K562 (cell line): ENCODE results near the gene SCAPER. TPM values are rescaled to one million over a fixed set of nuclear protein-coding genes. Genes with fewer than 3 reads are reported as not detected.

ENCODE experiments used
- HCFC1 ChIP-seq: IDR thresholded peaks from 2 replicates; pipeline ENCODE4 v1.6.1; 2012; ENCODE audit warnings: low read depth, low read length, improper control_type of control experiment
- LEF1 ChIP-seq: fragments of 450-650 bp; IDR thresholded peaks from 2 replicates; pipeline ENCODE4 v1.6.1; 2016; ENCODE audit warnings: mild to moderate bottlenecking
- RBBP5 ChIP-seq: fragments of 200-600 bp; sonication (generic); IDR thresholded peaks from 2 replicates; pipeline ENCODE4 v1.6.1; 2012; ENCODE audit warnings: borderline replicate concordance, mild to moderate bottlenecking, low read length, control low read depth, inconsistent platforms; ENCODE audit not compliant: insufficient read depth, poor library complexity, severe bottlenecking
- ZFP36 ChIP-seq: fragments of 150-350 bp; IDR thresholded peaks from 2 replicates; pipeline ENCODE4 v1.6.1; 2018; ENCODE audit warnings: low read length, low read depth; ENCODE audit not compliant: partially characterized antibody
- ZNF143 ChIP-seq: sonication (generic); formaldehyde crosslinking; IDR thresholded peaks from 2 replicates; pipeline ENCODE4 v1.9.0; 2022; ENCODE audit warnings: mild to moderate bottlenecking, missing genetic modification reagents
- polyA plus RNA-seq, 8 experiments: library from polyadenylated mRNA; depleted of rRNA in 4 of 8; stranded (reverse) in 5 of 8; unstranded in 3 of 8; fragments of >200 nt; fragmentation: Nextera tagmentation in 2 of 8; fragmentation: Illumina TruSeq in 1 of 8; extraction: Ambion mirVana in 2 of 8; extraction: Trizol in 1 of 8; gene quantifications; 2 replicates each; pipeline versions ENCODE4 v1.2.1 to v1.2.3, GENCODE V29; 2011 to 2014; ENCODE audit warnings: inconsistent platforms in 1 of 8, missing spikeins in 1 of 8
- total RNA-seq, 7 experiments: library from RNA; depleted of rRNA in 6 of 7; stranded (reverse); fragments of >200 nt in 6 of 7; fragmentation: Illumina TruSeq in 2 of 7; extraction: Trizol in 2 of 7; gene quantifications; 2 replicates each; pipeline versions ENCODE4 v1.2.1 to v1.2.3, GENCODE V29; 2011 to 2021; ENCODE audit warnings: low replicate concordance in 1 of 7
- TF ChIP-seq, protein P1 (sequence below): fragments of 200-600 bp; sonication (generic); IDR thresholded peaks from one replicate; pipeline ENCODE4 v1.6.1; 2012; ENCODE audit warnings: mild to moderate bottlenecking, low read depth, low read length, inconsistent platforms
- TF ChIP-seq, protein P2 (sequence below): fragments of 450-650 bp; IDR thresholded peaks from 2 replicates; pipeline ENCODE4 v1.6.1; 2016; ENCODE audit warnings: low read depth

The SCAPER gene
- total and polyA plus RNA-seq, 9 of the 15 experiments (the other 6 are each of a cell fraction or from before 2014, with no cell fraction given) = 1.3 to 5.7 (median 3.2) TPM

DNA sequence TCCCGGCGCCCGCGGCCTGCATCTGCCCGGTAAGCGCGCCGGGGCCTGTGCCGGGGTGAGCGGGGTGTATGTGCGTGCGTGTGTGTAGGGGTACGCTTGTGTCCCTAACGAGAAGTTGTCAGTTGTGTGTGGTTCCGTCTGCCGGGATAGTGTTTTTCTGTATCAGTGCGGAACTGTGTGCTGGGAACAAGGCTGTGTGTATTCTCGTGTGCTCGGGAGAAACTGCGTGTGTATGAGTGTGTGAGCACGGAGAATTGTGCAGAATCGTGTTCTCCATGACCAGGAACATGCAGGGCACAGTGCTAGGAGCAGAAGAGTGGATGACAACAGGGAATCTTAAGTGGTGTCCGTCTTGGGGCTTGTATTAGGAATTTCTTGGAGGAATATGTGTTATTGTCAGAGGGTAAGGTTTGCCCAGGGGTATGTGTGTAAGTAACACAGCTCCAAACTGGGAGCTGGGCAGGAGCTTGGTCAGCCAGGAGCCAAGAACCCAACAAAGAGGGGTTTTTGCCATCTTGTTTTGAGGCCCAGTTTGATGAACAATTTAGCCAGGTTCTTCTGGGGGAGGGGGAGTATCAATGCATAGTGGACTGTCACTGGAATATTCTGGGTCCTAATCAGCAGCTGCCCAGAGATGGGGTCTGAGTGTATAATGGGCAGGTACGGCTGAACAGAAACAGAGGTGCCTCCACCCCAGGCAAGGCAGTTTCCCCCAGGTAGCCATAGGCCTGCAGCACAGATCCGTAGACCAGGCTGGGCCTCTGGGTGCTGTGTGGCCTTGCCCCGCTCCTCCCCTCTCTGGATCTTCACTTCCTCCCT is 566.4 kb downstream of the SCAPER start (continued):
- TF ChIP-seq, protein P1, sequence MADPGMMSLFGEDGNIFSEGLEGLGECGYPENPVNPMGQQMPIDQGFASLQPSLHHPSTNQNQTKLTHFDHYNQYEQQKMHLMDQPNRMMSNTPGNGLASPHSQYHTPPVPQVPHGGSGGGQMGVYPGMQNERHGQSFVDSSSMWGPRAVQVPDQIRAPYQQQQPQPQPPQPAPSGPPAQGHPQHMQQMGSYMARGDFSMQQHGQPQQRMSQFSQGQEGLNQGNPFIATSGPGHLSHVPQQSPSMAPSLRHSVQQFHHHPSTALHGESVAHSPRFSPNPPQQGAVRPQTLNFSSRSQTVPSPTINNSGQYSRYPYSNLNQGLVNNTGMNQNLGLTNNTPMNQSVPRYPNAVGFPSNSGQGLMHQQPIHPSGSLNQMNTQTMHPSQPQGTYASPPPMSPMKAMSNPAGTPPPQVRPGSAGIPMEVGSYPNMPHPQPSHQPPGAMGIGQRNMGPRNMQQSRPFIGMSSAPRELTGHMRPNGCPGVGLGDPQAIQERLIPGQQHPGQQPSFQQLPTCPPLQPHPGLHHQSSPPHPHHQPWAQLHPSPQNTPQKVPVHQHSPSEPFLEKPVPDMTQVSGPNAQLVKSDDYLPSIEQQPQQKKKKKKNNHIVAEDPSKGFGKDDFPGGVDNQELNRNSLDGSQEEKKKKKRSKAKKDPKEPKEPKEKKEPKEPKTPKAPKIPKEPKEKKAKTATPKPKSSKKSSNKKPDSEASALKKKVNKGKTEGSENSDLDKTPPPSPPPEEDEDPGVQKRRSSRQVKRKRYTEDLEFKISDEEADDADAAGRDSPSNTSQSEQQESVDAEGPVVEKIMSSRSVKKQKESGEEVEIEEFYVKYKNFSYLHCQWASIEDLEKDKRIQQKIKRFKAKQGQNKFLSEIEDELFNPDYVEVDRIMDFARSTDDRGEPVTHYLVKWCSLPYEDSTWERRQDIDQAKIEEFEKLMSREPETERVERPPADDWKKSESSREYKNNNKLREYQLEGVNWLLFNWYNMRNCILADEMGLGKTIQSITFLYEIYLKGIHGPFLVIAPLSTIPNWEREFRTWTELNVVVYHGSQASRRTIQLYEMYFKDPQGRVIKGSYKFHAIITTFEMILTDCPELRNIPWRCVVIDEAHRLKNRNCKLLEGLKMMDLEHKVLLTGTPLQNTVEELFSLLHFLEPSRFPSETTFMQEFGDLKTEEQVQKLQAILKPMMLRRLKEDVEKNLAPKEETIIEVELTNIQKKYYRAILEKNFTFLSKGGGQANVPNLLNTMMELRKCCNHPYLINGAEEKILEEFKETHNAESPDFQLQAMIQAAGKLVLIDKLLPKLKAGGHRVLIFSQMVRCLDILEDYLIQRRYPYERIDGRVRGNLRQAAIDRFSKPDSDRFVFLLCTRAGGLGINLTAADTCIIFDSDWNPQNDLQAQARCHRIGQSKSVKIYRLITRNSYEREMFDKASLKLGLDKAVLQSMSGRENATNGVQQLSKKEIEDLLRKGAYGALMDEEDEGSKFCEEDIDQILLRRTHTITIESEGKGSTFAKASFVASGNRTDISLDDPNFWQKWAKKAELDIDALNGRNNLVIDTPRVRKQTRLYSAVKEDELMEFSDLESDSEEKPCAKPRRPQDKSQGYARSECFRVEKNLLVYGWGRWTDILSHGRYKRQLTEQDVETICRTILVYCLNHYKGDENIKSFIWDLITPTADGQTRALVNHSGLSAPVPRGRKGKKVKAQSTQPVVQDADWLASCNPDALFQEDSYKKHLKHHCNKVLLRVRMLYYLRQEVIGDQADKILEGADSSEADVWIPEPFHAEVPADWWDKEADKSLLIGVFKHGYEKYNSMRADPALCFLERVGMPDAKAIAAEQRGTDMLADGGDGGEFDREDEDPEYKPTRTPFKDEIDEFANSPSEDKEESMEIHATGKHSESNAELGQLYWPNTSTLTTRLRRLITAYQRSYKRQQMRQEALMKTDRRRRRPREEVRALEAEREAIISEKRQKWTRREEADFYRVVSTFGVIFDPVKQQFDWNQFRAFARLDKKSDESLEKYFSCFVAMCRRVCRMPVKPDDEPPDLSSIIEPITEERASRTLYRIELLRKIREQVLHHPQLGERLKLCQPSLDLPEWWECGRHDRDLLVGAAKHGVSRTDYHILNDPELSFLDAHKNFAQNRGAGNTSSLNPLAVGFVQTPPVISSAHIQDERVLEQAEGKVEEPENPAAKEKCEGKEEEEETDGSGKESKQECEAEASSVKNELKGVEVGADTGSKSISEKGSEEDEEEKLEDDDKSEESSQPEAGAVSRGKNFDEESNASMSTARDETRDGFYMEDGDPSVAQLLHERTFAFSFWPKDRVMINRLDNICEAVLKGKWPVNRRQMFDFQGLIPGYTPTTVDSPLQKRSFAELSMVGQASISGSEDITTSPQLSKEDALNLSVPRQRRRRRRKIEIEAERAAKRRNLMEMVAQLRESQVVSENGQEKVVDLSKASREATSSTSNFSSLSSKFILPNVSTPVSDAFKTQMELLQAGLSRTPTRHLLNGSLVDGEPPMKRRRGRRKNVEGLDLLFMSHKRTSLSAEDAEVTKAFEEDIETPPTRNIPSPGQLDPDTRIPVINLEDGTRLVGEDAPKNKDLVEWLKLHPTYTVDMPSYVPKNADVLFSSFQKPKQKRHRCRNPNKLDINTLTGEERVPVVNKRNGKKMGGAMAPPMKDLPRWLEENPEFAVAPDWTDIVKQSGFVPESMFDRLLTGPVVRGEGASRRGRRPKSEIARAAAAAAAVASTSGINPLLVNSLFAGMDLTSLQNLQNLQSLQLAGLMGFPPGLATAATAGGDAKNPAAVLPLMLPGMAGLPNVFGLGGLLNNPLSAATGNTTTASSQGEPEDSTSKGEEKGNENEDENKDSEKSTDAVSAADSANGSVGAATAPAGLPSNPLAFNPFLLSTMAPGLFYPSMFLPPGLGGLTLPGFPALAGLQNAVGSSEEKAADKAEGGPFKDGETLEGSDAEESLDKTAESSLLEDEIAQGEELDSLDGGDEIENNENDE = no peak
- TF ChIP-seq ZNF143 (CRISPR knock-in tag) (no peak), LEF1 (no peak), ZFP36 (peak; percentile 51), RBBP5 (peak; percentile 12), HCFC1 (0 out of 2 replicates have a peak, but pooled peaks have one; percentile 16)
- TF ChIP-seq, protein P2, sequence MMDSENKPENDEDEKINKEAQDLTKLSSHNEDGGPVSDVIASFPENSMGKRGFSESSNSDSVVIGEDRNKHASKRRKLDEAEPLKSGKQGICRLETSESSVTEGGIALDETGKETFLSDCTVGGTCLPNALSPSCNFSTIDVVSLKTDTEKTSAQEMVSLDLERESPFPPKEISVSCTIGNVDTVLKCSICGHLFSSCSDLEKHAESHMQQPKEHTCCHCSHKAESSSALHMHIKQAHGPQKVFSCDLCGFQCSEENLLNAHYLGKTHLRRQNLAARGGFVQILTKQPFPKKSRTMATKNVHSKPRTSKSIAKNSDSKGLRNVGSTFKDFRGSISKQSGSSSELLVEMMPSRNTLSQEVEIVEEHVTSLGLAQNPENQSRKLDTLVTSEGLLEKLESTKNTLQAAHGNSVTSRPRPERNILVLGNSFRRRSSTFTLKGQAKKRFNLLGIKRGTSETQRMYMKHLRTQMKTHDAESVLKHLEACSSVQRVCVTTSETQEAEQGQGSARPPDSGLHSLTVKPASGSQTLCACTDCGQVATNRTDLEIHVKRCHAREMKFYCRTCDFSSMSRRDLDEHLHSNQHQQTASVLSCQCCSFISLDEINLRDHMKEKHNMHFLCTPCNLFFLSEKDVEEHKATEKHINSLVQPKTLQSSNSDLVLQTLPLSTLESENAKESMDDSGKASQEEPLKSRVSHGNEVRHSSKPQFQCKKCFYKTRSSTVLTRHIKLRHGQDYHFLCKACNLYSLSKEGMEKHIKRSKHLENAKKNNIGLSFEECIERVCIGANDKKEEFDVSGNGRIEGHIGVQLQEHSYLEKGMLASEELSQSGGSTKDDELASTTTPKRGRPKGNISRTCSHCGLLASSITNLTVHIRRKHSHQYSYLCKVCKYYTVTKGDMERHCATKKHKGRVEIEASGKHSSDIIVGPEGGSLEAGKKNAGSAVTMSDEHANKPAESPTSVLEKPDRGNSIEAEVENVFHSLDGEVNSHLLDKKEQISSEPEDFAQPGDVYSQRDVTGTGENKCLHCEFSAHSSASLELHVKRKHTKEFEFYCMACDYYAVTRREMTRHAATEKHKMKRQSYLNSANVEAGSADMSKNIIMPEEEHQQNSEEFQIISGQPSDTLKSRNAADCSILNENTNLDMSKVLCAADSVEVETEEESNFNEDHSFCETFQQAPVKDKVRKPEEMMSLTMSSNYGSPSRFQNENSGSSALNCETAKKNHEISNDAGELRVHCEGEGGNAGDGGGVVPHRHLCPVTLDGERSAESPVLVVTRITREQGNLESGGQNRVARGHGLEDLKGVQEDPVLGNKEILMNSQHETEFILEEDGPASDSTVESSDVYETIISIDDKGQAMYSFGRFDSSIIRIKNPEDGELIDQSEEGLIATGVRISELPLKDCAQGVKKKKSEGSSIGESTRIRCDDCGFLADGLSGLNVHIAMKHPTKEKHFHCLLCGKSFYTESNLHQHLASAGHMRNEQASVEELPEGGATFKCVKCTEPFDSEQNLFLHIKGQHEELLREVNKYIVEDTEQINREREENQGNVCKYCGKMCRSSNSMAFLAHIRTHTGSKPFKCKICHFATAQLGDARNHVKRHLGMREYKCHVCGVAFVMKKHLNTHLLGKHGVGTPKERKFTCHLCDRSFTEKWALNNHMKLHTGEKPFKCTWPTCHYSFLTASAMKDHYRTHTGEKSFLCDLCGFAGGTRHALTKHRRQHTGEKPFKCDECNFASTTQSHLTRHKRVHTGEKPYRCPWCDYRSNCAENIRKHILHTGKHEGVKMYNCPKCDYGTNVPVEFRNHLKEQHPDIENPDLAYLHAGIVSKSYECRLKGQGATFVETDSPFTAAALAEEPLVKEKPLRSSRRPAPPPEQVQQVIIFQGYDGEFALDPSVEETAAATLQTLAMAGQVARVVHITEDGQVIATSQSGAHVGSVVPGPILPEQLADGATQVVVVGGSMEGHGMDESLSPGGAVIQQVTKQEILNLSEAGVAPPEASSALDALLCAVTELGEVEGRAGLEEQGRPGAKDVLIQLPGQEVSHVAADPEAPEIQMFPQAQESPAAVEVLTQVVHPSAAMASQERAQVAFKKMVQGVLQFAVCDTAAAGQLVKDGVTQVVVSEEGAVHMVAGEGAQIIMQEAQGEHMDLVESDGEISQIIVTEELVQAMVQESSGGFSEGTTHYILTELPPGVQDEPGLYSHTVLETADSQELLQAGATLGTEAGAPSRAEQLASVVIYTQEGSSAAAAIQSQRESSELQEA = peak; percentile 29; the same call in 1 of the 2 replicates
